GM12878 (cell line): ENCODE measurements around the gene ACSM5. TPM values are rescaled to one million over a fixed set of nuclear protein-coding genes. Genes with fewer than 3 reads are reported as not detected.

ENCODE experiments used
- ATAC-seq: fragments of 200-7000 bp; cut with Tn5 transposase; 3 replicates; pipeline ENCODE4 v1.9.1; 2020; ENCODE audit warnings: mild to moderate bottlenecking, moderate library complexity
- BruUV-seq: library from RNA; stranded (reverse); fragments of 400-500 nt; replicated peaks from 2 replicates; lab custom pipeline; 2021; lab: Mats Ljungman, UMichigan
- CTCF ChIA-PET: fragments of 300-600 bp; sonication (Branson Sonifier 250); formaldehyde crosslinking; extraction: SDS; loops from one replicate; lab custom pipeline; 2021; ENCODE audit warnings: inconsistent platforms; lab: Yijun Ruan, JAX
- POLR2A ChIA-PET: fragments of 350-600 bp; formaldehyde crosslinking; extraction: SDS; loops from one replicate; lab custom pipeline; 2021; ENCODE audit warnings: inconsistent platforms; lab: Charles Lee
- RAD21 ChIA-PET: fragments of 300-600 bp; sonication (Branson Sonifier 250); formaldehyde crosslinking; loops from one replicate; lab custom pipeline; 2023; ENCODE audit warnings: antibody characterized with exemption; ENCODE audit not compliant: unreplicated experiment; lab: Charles Lee
- SMC1A ChIA-PET: fragments of 300-600 bp; sonication (Branson Sonifier 250); formaldehyde crosslinking; loops from one replicate; lab custom pipeline; 2023; ENCODE audit not compliant: unreplicated experiment, uncharacterized antibody; lab: Charles Lee
- DNase-seq: peaks from one replicate; pipeline ENCODE4 v3.0.0-alpha.2; 2011; ENCODE audit warnings: low read depth, low spot score
- FAIRE-seq: peaks from 3 replicates; lab custom pipeline; 2011; peaks lifted over from hg19 to GRCh38; lab: Jason Lieb, UNC
- H2AFZ ChIP-seq: 2 replicates; pipeline ENCODE4 v1.6.0; 2011; ENCODE audit warnings: low read depth, low read length, control low read depth; ENCODE audit not compliant: control insufficient read depth
- H3K27ac ChIP-seq: 2 replicates; pipeline ENCODE4 v1.5.1; 2011; ENCODE audit warnings: control low read depth; ENCODE audit not compliant: control insufficient read depth, insufficient read depth
- H3K27me3 ChIP-seq, 2 experiments: replicated peaks in 1 of 2; 2 replicates each; pipeline versions ENCODE4 v1.6.0 to v1.6.1; 2011; ENCODE audit warnings: low read length in 1 of 2; ENCODE audit not compliant: control insufficient read depth in 2 of 2, insufficient read depth in 2 of 2
- H3K36me3 ChIP-seq, 2 experiments: 2 replicates each; pipeline ENCODE4 v1.5.1; 2011; ENCODE audit warnings: low read length in 1 of 2; ENCODE audit not compliant: control insufficient read depth in 2 of 2, insufficient read depth in 2 of 2
- H3K4me1 ChIP-seq: 2 replicates; pipeline ENCODE4 v1.6.1; 2011; ENCODE audit warnings: mild to moderate bottlenecking, low read length, moderate library complexity, mixed read lengths; ENCODE audit not compliant: control insufficient read depth, insufficient read depth
- H3K4me2 ChIP-seq: 2 replicates; pipeline ENCODE4 v1.6.0; 2011; ENCODE audit warnings: control low read depth; ENCODE audit not compliant: control insufficient read depth, insufficient read depth
- H3K4me3 ChIP-seq: fragments of 200-600 bp; sonication (generic); 2 replicates; pipeline ENCODE4 v1.5.1; 2016
- H3K79me2 ChIP-seq: 2 replicates; pipeline ENCODE4 v1.6.0; 2011; ENCODE audit warnings: low read length; ENCODE audit not compliant: control insufficient read depth, insufficient read depth
- H3K9ac ChIP-seq: 2 replicates; pipeline ENCODE4 v1.8.0; 2011; ENCODE audit warnings: low read length, control low read depth, mixed read lengths; ENCODE audit not compliant: control insufficient read depth, insufficient read depth
- H3K9me3 ChIP-seq: replicated peaks from 3 replicates; pipeline ENCODE4 v1.5.1; 2011; ENCODE audit warnings: mild to moderate bottlenecking, low read length; ENCODE audit not compliant: control insufficient read depth, insufficient read depth
- H4K20me1 ChIP-seq: 2 replicates; pipeline ENCODE4 v1.6.0; 2011; ENCODE audit not compliant: control insufficient read depth, insufficient read depth
- CREB1 ChIP-seq: IDR thresholded peaks from 2 replicates; pipeline ENCODE4 v1.6.1; 2012; ENCODE audit warnings: low read depth, mild to moderate bottlenecking, inconsistent platforms
- CUX1 ChIP-seq: IDR thresholded peaks from 2 replicates; pipeline ENCODE4 v1.6.1; 2012; ENCODE audit warnings: improper control_type of control experiment, low read depth, low read length; ENCODE audit not compliant: insufficient replicate concordance
- HDGF ChIP-seq: fragments of 450-650 bp; IDR thresholded peaks from 2 replicates; pipeline ENCODE4 v1.6.1; 2016; ENCODE audit warnings: antibody characterized with exemption
- IRF3 ChIP-seq: fragments of 450-650 bp; IDR thresholded peaks from 2 replicates; pipeline ENCODE4 v1.6.1; 2014; ENCODE audit warnings: mild to moderate bottlenecking
- KLF5 ChIP-seq: fragments of 450-650 bp; IDR thresholded peaks from 2 replicates; pipeline ENCODE4 v1.6.1; 2014; ENCODE audit warnings: mild to moderate bottlenecking; ENCODE audit not compliant: partially characterized antibody
- NKRF ChIP-seq: fragments of 450-650 bp; conservative IDR thresholded peaks from 2 replicates; pipeline ENCODE4 v1.6.1; 2017; ENCODE audit warnings: mild to moderate bottlenecking, moderate library complexity
- NR2C2 ChIP-seq: IDR thresholded peaks from 2 replicates; pipeline ENCODE4 v1.6.1; 2011; ENCODE audit warnings: borderline replicate concordance, low read depth; ENCODE audit not compliant: control insufficient read depth, insufficient read length
- RB1 ChIP-seq: fragments of 450-650 bp; formaldehyde crosslinking; IDR thresholded peaks from 2 replicates; pipeline ENCODE4 v1.6.1; 2017; ENCODE audit warnings: mild to moderate bottlenecking, borderline replicate concordance
- SP1 ChIP-seq: IDR thresholded peaks from one replicate; pipeline ENCODE4 v1.6.1; 2011; ENCODE audit warnings: low read depth, low read length
- SPI1 ChIP-seq: IDR thresholded peaks from 2 replicates; pipeline ENCODE4 v1.6.1; 2011; ENCODE audit warnings: low read depth, mild to moderate bottlenecking, low read length, moderate library complexity, borderline replicate concordance; ENCODE audit not compliant: insufficient read depth
- TCF7 ChIP-seq: IDR thresholded peaks from 2 replicates; pipeline ENCODE4 v1.6.1; 2014; ENCODE audit warnings: antibody characterized with exemption, borderline replicate concordance
- ZBTB33 ChIP-seq: fragments of 450-650 bp; IDR thresholded peaks from 2 replicates; pipeline ENCODE4 v1.6.1; 2017; ENCODE audit warnings: mild to moderate bottlenecking
- ZNF384 ChIP-seq: IDR thresholded peaks from 2 replicates; pipeline ENCODE4 v1.6.1; 2012; ENCODE audit warnings: low read depth, mild to moderate bottlenecking, low read length, improper control_type of control experiment, borderline replicate concordance
- ZNF622 ChIP-seq: fragments of 450-650 bp; IDR thresholded peaks from 2 replicates; pipeline ENCODE4 v1.6.1; 2017; ENCODE audit warnings: mild to moderate bottlenecking, inconsistent platforms
- WGBS: methylation state at CpG from one replicate; pipeline ENCODE4 v1.1.6; 2016; ENCODE audit warnings: low lambda C conversion rate; ENCODE audit not compliant: insufficient replicate concordance, insufficient coverage; ENCODE audit errors: missing lambda C conversion rate; 5-methylcytosine and 5-hydroxymethylcytosine counted together
- in situ Hi-C: fragments of 300-500 bp; cut with MboI; formaldehyde crosslinking; loops from 9 replicates; pipeline ENCODE4 v1.14.3; 2018; ENCODE audit warnings: mixed read lengths
- intact Hi-C: fragments of 100-400 bp; cut with micrococcal nuclease; formaldehyde crosslinking; loops from one replicate; pipeline ENCODE4 v1.14.2; 2022; ENCODE audit not compliant: unreplicated experiment
- polyA plus RNA-seq, 11 experiments: library from polyadenylated mRNA; depleted of rRNA in 4 of 11; unstranded in 6 of 11; stranded (reverse) in 5 of 11; fragments of >200 nt; fragmentation: Nextera tagmentation in 4 of 11; fragmentation: Illumina TruSeq in 1 of 11; extraction: Ambion mirVana in 4 of 11; extraction: Trizol in 1 of 11; gene quantifications; 1 replicate in 1 of 11; 2 replicates in 10 of 11; pipeline versions ENCODE4 v1.2.1 to v1.2.3, GENCODE V29; 2011 to 2016; ENCODE audit warnings: inconsistent platforms in 2 of 11, missing spikeins in 2 of 11, low read depth in 1 of 11
- total RNA-seq, 4 experiments: library from RNA; depleted of rRNA in 3 of 4; stranded (reverse); fragments of >200 nt in 3 of 4; fragmentation: Illumina TruSeq in 1 of 4; extraction: Trizol in 1 of 4; gene quantifications; 2 replicates each; pipeline versions ENCODE4 v1.2.1 to v1.2.3, GENCODE V29; 2013 to 2021

ACSM5 gene
- total and polyA plus RNA-seq, 10 of the 15 experiments (the other 5 are each of a cell fraction or from before 2014, with no cell fraction given), result 0.07 to 0.54 (median 0.26) TPM; not detected in 3

GRCh38 chr16:20396846-20397467 lies 12.4 kb upstream of the ACSM5 start:
- no peaks in the 10 kb centered on the region; a peak in 1 of 4 replicates for H3K27me3 ChIP-seq
- intact Hi-C loops, result no loop called here
- no peak for ATAC-seq
- H3K36me3 ChIP-seq, result no peaks in the 10 kb centered on the region
- no peaks in the 10 kb centered on the region for H3K79me2 ChIP-seq
- FAIRE-seq, result no peak
- ChIA-PET CTCF (interaction anchor here (3.8 kb wide), 1 partner anchor 12 kb away, joined by 15 read pairs; no protein-coding TSS in a partner anchor), POLR2A (no interaction called here), SMC1A (no interaction called here), RAD21 (no interaction called here)
- in situ Hi-C loops, result no loop called here
- H3K27ac ChIP-seq, result no peak overlapping the region
- no peak overlapping the region for H3K4me3 ChIP-seq
- H3K9ac ChIP-seq, result no peak overlapping the region
- no peak for DNase-seq
- H3K4me1 ChIP-seq, result no peaks in the 10 kb centered on the region
- H2AFZ ChIP-seq, result no peak overlapping the region
- H4K20me1 ChIP-seq, result no peaks in the 10 kb centered on the region
- no peak overlapping the region for H3K4me2 ChIP-seq
- BruUV-seq, result no TSS peak
- no peaks in the 10 kb centered on the region for H3K9me3 ChIP-seq
- WGBS, result 67% methylated on average over 7 of the region's 7 CpGs
- TF ChIP-seq HDGF (no peak), ZBTB33 (no peak), SP1 (no peak), SPI1 (no peak), NKRF (no peak), RB1 (no peak), TCF7 (no peak), CUX1 (no peak), ZNF622 (no peak), CREB1 (no peak), IRF3 (no peak), ZNF384 (no peak), NR2C2 (no peak), KLF5 (no peak)
